ENCODE data around the gene PTGFRN. TPM values are rescaled to one million over a fixed set of nuclear protein-coding genes. Genes with fewer than 3 reads are reported as not detected.

Gene PTGFRN
- total and polyA plus RNA-seq, 2 of the 4 experiments (the other 2 are of a cell fraction), result 0.90 to 1.1 TPM

DNA sequence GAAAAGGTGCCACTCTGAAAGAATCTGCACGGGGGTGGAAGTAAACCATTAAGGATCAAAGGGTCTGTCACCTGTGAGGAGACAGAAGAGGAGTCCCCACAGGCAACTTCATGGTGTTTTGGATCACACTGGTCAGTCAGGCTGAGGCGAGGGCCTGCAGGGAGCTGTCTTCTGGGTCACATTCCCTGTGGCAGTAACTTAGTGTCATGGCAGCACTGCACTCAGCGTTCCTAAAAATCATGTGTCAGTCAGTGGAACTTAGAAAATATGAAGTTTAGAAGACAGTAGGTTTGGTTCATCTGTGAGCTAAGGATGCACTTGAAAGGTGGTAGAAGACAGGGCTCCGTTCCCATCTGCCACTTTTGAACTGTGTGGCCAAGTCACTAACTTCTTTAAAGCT is 48.4 kb downstream of the PTGFRN start:
- H4K5ac ChIP-seq (ENCODE audit: low read depth, low read length), result no peak overlapping the region
- H3K9me3 ChIP-seq (ENCODE audit: control insufficient read depth, insufficient read depth, low read length), result no peaks in the 10 kb centered on the region
- no TSS peak for BruUV-seq (replicated peaks)
- no peak overlapping the region for H2BK15ac ChIP-seq (ENCODE audit: low read depth, low read length)
- no peaks in the 10 kb centered on the region for H3K79me1 ChIP-seq (ENCODE audit: low read depth in 1 of 2, low read length in 2 of 2)
- POLR2A ChIA-PET (ENCODE audit: unreplicated experiment), result no interaction called here
- ATAC-seq (ENCODE audit: low read depth) (no peak), DNase-seq (no peak)
- no peak overlapping the region for H3K56ac ChIP-seq (ENCODE audit: extremely low read depth, insufficient read depth, low read length)
- CTCF ChIA-PET, result no interaction called here
- H2AFZ ChIP-seq (replicated peaks; ENCODE audit: low read length, poor library complexity), result no peak overlapping the region
- H2AK5ac ChIP-seq (ENCODE audit: low read depth, low read length), result no peak overlapping the region
- no peak overlapping the region for H3K4ac ChIP-seq (ENCODE audit: low read depth, low read length)
- no peaks in the 10 kb centered on the region for H3K9me1 ChIP-seq (ENCODE audit: insufficient read depth, low read length)
- 20% methylated on average over 1 of the region's 4 CpGs; no CpG with 5 or more reads in 1 of the 2 experiments for WGBS, 2 experiments (ENCODE audit: extremely low coverage in 2 of 2, insufficient read length in 1 of 2)
- H3K18ac ChIP-seq (ENCODE audit: low read depth, low read length), result no peak overlapping the region
- in situ Hi-C loops (cut with MboI; ENCODE audit: low sequenced_read_pairs) (no loop called here), intact Hi-C loops (cut with micrococcal nuclease) (no loop called here), dilution Hi-C loops (cut with HindIII; ENCODE audit: low sequenced_read_pairs, unreplicated experiment) (no loop called here)
- no peak overlapping the region for H2BK120ac ChIP-seq (ENCODE audit: low read depth, low read length)
- no peaks in the 10 kb centered on the region for H3K4me1 ChIP-seq (ENCODE audit: control insufficient read depth, insufficient read depth, low read length)
- H2AK9ac ChIP-seq (replicated peaks; ENCODE audit: low read depth, low read length, poor library complexity), result no peak overlapping the region
- TF ChIP-seq RAD21 (IDR thresholded peaks at IDR 0.05; ENCODE audit: low read length) (no peak), NFE2L2 (IDR thresholded peaks at IDR 0.05; ENCODE audit: low read depth, low read length) (no peak), CTCF (conservative IDR thresholded peaks at IDR 0.05; ENCODE audit: low read depth, low read length) (no peak), FOS (IDR thresholded peaks at IDR 0.05; ENCODE audit: low read depth, low read length) (no peak), BHLHE40 (IDR thresholded peaks at IDR 0.05; ENCODE audit: low read depth, low read length) (no peak), POLR2A (IDR thresholded peaks at IDR 0.05; ENCODE audit: low read depth, low read length) (no peak)
- no peak overlapping the region for H3K27ac ChIP-seq (ENCODE audit: insufficient read depth, low read length)
- no peak overlapping the region for H3K23ac ChIP-seq (ENCODE audit: low read depth, low read length)
- H2BK5ac ChIP-seq (ENCODE audit: low read depth, low read length, poor library complexity, severe bottlenecking), result no peak overlapping the region
- H3K27me3 ChIP-seq (ENCODE audit: control insufficient read depth, insufficient read depth, low read length), result no peaks in the 10 kb centered on the region; the same call in 1 of the 2 replicates
- no peak overlapping the region for H3K4me3 ChIP-seq (ENCODE audit: insufficient read depth, low read depth, low read length)
- no peak overlapping the region for H3K14ac ChIP-seq (replicated peaks; ENCODE audit: low read depth, low read length)
- no peak overlapping the region for H3K4me2 ChIP-seq (ENCODE audit: low read depth, low read length)
- no peak overlapping the region for H3K9ac ChIP-seq (ENCODE audit: low read depth, low read length)
- H4K91ac ChIP-seq (ENCODE audit: insufficient read depth, low read depth, low read length), result no peak overlapping the region
- H3K36me3 ChIP-seq (ENCODE audit: control insufficient read depth, insufficient read depth, low read length), result no peaks in the 10 kb centered on the region
- H2BK20ac ChIP-seq (ENCODE audit: low read depth, low read length), result no peak overlapping the region
- no peak overlapping the region for H4K8ac ChIP-seq (ENCODE audit: low read depth in 2 of 2, low read length in 2 of 2)
- H4K20me1 ChIP-seq (ENCODE audit: insufficient read depth, low read length), result no peaks in the 10 kb centered on the region
